ENCODE measurements around the gene SNAP47.

- TF ChIP-seq, protein P1, sequence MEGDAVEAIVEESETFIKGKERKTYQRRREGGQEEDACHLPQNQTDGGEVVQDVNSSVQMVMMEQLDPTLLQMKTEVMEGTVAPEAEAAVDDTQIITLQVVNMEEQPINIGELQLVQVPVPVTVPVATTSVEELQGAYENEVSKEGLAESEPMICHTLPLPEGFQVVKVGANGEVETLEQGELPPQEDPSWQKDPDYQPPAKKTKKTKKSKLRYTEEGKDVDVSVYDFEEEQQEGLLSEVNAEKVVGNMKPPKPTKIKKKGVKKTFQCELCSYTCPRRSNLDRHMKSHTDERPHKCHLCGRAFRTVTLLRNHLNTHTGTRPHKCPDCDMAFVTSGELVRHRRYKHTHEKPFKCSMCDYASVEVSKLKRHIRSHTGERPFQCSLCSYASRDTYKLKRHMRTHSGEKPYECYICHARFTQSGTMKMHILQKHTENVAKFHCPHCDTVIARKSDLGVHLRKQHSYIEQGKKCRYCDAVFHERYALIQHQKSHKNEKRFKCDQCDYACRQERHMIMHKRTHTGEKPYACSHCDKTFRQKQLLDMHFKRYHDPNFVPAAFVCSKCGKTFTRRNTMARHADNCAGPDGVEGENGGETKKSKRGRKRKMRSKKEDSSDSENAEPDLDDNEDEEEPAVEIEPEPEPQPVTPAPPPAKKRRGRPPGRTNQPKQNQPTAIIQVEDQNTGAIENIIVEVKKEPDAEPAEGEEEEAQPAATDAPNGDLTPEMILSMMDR (conservative IDR thresholded peaks at IDR 0.05; ENCODE audit: low read length) = no peak
- no peak for TF ChIP-seq EZH2phosphoT487 (IDR thresholded peaks at IDR 0.05; ENCODE audit: borderline replicate concordance)
These were observed 24.4 kb downstream of the SNAP47 start for GRCh38 chr1:227759341-227760300.

All from Loucy (cell line).